Caco-2 (cell line): ENCODE data around the gene ALG14. TPM values are rescaled to one million over a fixed set of nuclear protein-coding genes. Genes with fewer than 3 reads are reported as not detected.

ENCODE experiments used
- BruUV-seq: library from RNA; stranded (reverse); fragments of 400-500 nt; replicated peaks from 2 replicates; lab custom pipeline; 2021; lab: Mats Ljungman, UMichigan
- CTCF ChIA-PET: fragments of 300-600 bp; sonication (Branson Sonifier 250); formaldehyde crosslinking; loops from one replicate; lab custom pipeline; 2022; ENCODE audit warnings: antibody characterized with exemption; lab: Charles Lee
- POLR2A ChIA-PET: fragments of 300-600 bp; sonication (Branson Sonifier 250); formaldehyde crosslinking; loops from one replicate; lab custom pipeline; 2022; ENCODE audit warnings: antibody characterized with exemption; lab: Charles Lee
- DNase-seq, 2 experiments: peaks; one replicate each; pipeline versions ENCODE4 v3.0.0 to v3.0.0-alpha.2; 2020 to 2022
- H3K27me3 ChIP-seq: replicated peaks from 2 replicates; pipeline ENCODE4 v1.6.0; 2011; ENCODE audit warnings: low read length; ENCODE audit not compliant: control insufficient read depth, insufficient read depth
- H3K36me3 ChIP-seq: 2 replicates; pipeline ENCODE4 v1.5.1; 2011; ENCODE audit warnings: low read length; ENCODE audit not compliant: control insufficient read depth, insufficient read depth
- H3K4me1 ChIP-seq: fragments of 250-450 bp; sonication (Bioruptor Pico); 2 replicates; pipeline ENCODE4 v1.5.1; 2020; ENCODE audit warnings: mild to moderate bottlenecking
- H3K4me3 ChIP-seq: 2 replicates; pipeline ENCODE4 v1.5.1; 2011; ENCODE audit warnings: low read depth, mild to moderate bottlenecking, control low read depth, low read length
- H3K9me3 ChIP-seq: fragments of 250-450 bp; sonication (Bioruptor Pico); 2 replicates; pipeline ENCODE4 v1.5.1; 2020; ENCODE audit warnings: mild to moderate bottlenecking, moderate library complexity
- H3K27ac Mint-ChIP-seq: one replicate; pipeline ENCODE4 v1.8.0; 2022; ENCODE audit warnings: mixed read lengths; ENCODE audit not compliant: unreplicated experiment
- H3K27me3 Mint-ChIP-seq: one replicate; pipeline ENCODE4 v1.8.0; 2022; ENCODE audit warnings: mixed read lengths; ENCODE audit not compliant: insufficient read depth, unreplicated experiment
- H3K36me3 Mint-ChIP-seq: one replicate; pipeline ENCODE4 v1.8.0; 2022; ENCODE audit warnings: mild to moderate bottlenecking, mixed read lengths; ENCODE audit not compliant: insufficient read depth, unreplicated experiment
- H3K4me1 Mint-ChIP-seq: one replicate; pipeline ENCODE4 v1.8.0; 2022; ENCODE audit warnings: low read depth, mixed read lengths; ENCODE audit not compliant: unreplicated experiment
- H3K4me3 Mint-ChIP-seq: one replicate; pipeline ENCODE4 v1.8.0; 2022; ENCODE audit warnings: mild to moderate bottlenecking, moderate library complexity, mixed read lengths; ENCODE audit not compliant: unreplicated experiment
- H3K9me3 Mint-ChIP-seq: one replicate; pipeline ENCODE4 v1.8.0; 2022; ENCODE audit warnings: mixed read lengths; ENCODE audit not compliant: unreplicated experiment
- intact Hi-C: fragments of 100-400 bp; cut with micrococcal nuclease; formaldehyde crosslinking; loops from one replicate; pipeline ENCODE4 v1.10.0; 2022; ENCODE audit not compliant: unreplicated experiment
- total RNA-seq: library from RNA; stranded (reverse); gene quantifications from 2 replicates; pipeline ENCODE4 v1.2.3, GENCODE V29; 2022
- TF ChIP-seq, protein P1 (sequence below), 2 experiments: fragments of 200-600 bp in 1 of 2; IDR thresholded peaks; 1 replicate in 1 of 2; 2 replicates in 1 of 2; pipeline versions ENCODE4 v1.5.1 to v1.8.0; 2011 to 2022; ENCODE audit warnings: antibody characterized with exemption in 1 of 2, control low read depth in 1 of 2, inconsistent platforms in 1 of 2, low read depth in 1 of 2, low read length in 1 of 2, mild to moderate bottlenecking in 1 of 2, moderate library complexity in 1 of 2; ENCODE audit not compliant: insufficient read depth in 1 of 2, severe bottlenecking in 1 of 2, unreplicated experiment in 1 of 2

ALG14 gene
- total RNA-seq, 1 experiment from 2014 or later = 4.5 TPM

DNA sequence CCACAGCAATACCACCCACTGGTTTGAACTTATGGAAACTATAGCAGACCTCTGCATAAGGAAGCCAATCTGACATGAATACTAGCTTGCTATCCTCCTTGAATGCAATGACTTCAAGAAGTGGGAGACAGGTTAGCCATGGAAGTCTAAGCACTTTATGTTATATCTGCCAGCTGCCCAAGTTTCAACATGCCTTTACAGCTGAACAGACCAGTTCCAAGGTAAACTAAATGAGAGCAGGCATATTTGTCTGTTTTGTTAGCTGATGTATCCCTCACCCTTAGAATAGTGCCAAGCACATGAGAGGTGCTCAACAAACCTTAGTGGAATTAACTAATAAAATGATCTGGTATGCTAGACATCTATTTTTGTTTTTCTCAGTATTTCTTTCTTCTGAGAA, 65.1 kb downstream of the ALG14 start:
- ChIA-PET POLR2A (no interaction called here), CTCF (no interaction called here)
- Mint-ChIP-seq H3K36me3 (no peaks in the 10 kb centered on the region), H3K4me1 (peaks cover 6% of the 10 kb centered on the region), H3K4me3 (no peak overlapping the region), H3K9me3 (no peaks in the 10 kb centered on the region), H3K27ac (no peak overlapping the region), H3K27me3 (no peaks in the 10 kb centered on the region)
- peaks cover 6% of the 10 kb centered on the region; the same call in 1 of the 2 replicates for H3K4me1 ChIP-seq
- DNase-seq = no peak
- no peaks in the 10 kb centered on the region for H3K36me3 ChIP-seq
- TF ChIP-seq, protein P1, sequence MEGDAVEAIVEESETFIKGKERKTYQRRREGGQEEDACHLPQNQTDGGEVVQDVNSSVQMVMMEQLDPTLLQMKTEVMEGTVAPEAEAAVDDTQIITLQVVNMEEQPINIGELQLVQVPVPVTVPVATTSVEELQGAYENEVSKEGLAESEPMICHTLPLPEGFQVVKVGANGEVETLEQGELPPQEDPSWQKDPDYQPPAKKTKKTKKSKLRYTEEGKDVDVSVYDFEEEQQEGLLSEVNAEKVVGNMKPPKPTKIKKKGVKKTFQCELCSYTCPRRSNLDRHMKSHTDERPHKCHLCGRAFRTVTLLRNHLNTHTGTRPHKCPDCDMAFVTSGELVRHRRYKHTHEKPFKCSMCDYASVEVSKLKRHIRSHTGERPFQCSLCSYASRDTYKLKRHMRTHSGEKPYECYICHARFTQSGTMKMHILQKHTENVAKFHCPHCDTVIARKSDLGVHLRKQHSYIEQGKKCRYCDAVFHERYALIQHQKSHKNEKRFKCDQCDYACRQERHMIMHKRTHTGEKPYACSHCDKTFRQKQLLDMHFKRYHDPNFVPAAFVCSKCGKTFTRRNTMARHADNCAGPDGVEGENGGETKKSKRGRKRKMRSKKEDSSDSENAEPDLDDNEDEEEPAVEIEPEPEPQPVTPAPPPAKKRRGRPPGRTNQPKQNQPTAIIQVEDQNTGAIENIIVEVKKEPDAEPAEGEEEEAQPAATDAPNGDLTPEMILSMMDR (IDR thresholded peaks at IDR 0.05; ENCODE audit: insufficient read depth in 1 of 2, low read depth in 1 of 2, low read length in 1 of 2, severe bottlenecking in 1 of 2, unreplicated experiment in 1 of 2) = no peak
- intact Hi-C loops = no loop called here
- BruUV-seq = no TSS peak
- H3K9me3 ChIP-seq = no peaks in the 10 kb centered on the region
- no peak overlapping the region for H3K4me3 ChIP-seq
- no peaks in the 10 kb centered on the region for H3K27me3 ChIP-seq

DNA sequence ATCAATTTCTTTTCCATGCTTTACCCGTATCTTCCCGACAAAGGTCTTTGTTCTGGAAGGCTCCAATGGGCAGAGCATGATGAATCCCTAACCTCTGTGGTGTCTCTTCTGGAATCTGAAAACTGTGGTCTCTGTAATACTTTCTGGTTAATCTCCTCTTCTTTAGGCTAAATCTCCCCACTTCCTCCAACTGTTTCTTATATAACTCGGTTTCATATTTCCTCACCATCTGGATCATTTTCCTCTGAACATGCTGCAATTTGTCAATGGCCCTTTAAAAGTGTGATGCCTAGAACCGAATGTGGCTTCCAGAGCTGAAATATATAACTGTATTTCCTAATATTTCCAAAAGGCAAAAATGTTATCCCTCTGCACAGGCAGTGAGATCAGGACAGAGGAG, 66.1 kb downstream of the ALG14 start:
- BruUV-seq = no TSS peak
- H3K27ac Mint-ChIP-seq = no peak overlapping the region
- Histone ChIP-seq H3K4me3 (no peak overlapping the region), H3K9me3 (no peaks in the 10 kb centered on the region), H3K27me3 (no peaks in the 10 kb centered on the region), H3K36me3 (no peaks in the 10 kb centered on the region), H3K4me1 (peaks cover 6% of the 10 kb centered on the region; the same call in 1 of the 2 replicates)
- ChIA-PET CTCF (no interaction called here), POLR2A (no interaction called here)
- H3K4me3 Mint-ChIP-seq = no peak overlapping the region
- TF ChIP-seq, protein P1 (IDR thresholded peaks at IDR 0.05; ENCODE audit: insufficient read depth in 1 of 2, low read depth in 1 of 2, low read length in 1 of 2, severe bottlenecking in 1 of 2, unreplicated experiment in 1 of 2) = no peak
- no peak for DNase-seq
- intact Hi-C loops = no loop called here
- H3K36me3 Mint-ChIP-seq = no peaks in the 10 kb centered on the region
- H3K4me1 Mint-ChIP-seq = peaks cover 6% of the 10 kb centered on the region
- no peaks in the 10 kb centered on the region for H3K9me3 Mint-ChIP-seq
- H3K27me3 Mint-ChIP-seq = no peaks in the 10 kb centered on the region

DNA sequence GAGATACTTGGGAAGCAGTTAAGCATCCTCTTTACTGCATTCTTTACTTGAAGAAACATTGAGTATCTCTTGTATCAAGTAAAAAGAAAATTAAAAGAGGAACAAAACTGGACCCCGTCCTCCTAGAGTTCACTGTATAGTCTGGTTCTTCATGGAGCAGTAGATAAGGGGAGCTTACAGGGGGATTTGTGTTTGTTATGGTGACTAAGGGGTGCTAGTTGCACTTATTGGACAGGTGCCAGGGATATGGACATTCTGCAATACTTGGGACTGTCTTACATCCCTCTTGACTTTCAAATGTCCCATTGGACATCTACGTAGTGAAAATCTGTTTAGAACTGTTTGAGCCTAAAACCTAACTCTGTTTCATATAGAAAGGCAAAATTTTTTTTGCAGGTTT, 67.2 kb downstream of the ALG14 start:
- Mint-ChIP-seq H3K4me3 (no peak overlapping the region), H3K9me3 (no peaks in the 10 kb centered on the region), H3K36me3 (no peaks in the 10 kb centered on the region), H3K27ac (no peak overlapping the region), H3K4me1 (peaks cover 6% of the 10 kb centered on the region), H3K27me3 (no peaks in the 10 kb centered on the region)
- no peaks in the 10 kb centered on the region for H3K9me3 ChIP-seq
- TF ChIP-seq, protein P1 (IDR thresholded peaks at IDR 0.05; ENCODE audit: insufficient read depth in 1 of 2, low read depth in 1 of 2, low read length in 1 of 2, severe bottlenecking in 1 of 2, unreplicated experiment in 1 of 2) = no peak
- H3K36me3 ChIP-seq = no peaks in the 10 kb centered on the region
- H3K27me3 ChIP-seq = no peaks in the 10 kb centered on the region
- no peak overlapping the region for H3K4me3 ChIP-seq
- BruUV-seq = no TSS peak
- peaks cover 6% of the 10 kb centered on the region; the same call in 1 of the 2 replicates for H3K4me1 ChIP-seq
- intact Hi-C loops = no loop called here
- POLR2A ChIA-PET = no interaction called here
- CTCF ChIA-PET = no interaction called here
- DNase-seq = no peak
